HCT116 (cell line): ENCODE data around the gene SLC39A12.

Experiments
- ATF3 ChIP-seq: IDR thresholded peaks from 2 replicates; pipeline ENCODE4 v1.6.1; 2012
- CEBPB ChIP-seq: IDR thresholded peaks from 2 replicates; pipeline ENCODE4 v1.6.1; 2012; ENCODE audit warnings: low read depth
- CTCF ChIP-seq, 3 experiments: fragments of 200-600 bp in 1 of 3; sonication (generic) in 1 of 3; IDR thresholded peaks in 2 of 3; conservative IDR thresholded peaks in 1 of 3; 2 replicates each; pipeline ENCODE4 v1.5.1; 2012 to 2017; ENCODE audit warnings: low read depth in 2 of 3, low read length in 2 of 3, antibody characterized with exemption in 1 of 3, borderline replicate concordance in 1 of 3, control low read depth in 1 of 3, mild to moderate bottlenecking in 1 of 3, mixed read lengths in 1 of 3, mixed run types in 1 of 3, moderate library complexity in 1 of 3; ENCODE audit not compliant: insufficient read depth in 1 of 3
- EZH2 ChIP-seq: fragments of 200-600 bp; sonication (generic); IDR thresholded peaks from 2 replicates; pipeline ENCODE4 v1.6.1; 2017; ENCODE audit warnings: antibody characterized with exemption, mixed run types
- EZH2phosphoT487 ChIP-seq: fragments of 200-600 bp; IDR thresholded peaks from 2 replicates; pipeline ENCODE4 v1.6.1; 2018; ENCODE audit warnings: antibody characterized with exemption, borderline replicate concordance
- MAX ChIP-seq: IDR thresholded peaks from 2 replicates; pipeline ENCODE4 v1.6.1; 2012
- POLR2A ChIP-seq: IDR thresholded peaks from 2 replicates; pipeline ENCODE4 v1.7.0; 2011; ENCODE audit warnings: borderline replicate concordance; ENCODE audit not compliant: insufficient read depth, insufficient read length; ENCODE audit errors: extremely low read depth
- RAD21 ChIP-seq: IDR thresholded peaks from 2 replicates; pipeline ENCODE4 v1.6.1; 2012; ENCODE audit warnings: low read depth, mild to moderate bottlenecking
- SIN3A ChIP-seq: IDR thresholded peaks from 2 replicates; pipeline ENCODE4 v1.6.1; 2012; ENCODE audit warnings: low read depth
- YY1 ChIP-seq: IDR thresholded peaks from 2 replicates; pipeline ENCODE4 v1.6.1; 2011; ENCODE audit warnings: low read length, low read depth, moderate library complexity, mild to moderate bottlenecking; ENCODE audit not compliant: insufficient replicate concordance; ENCODE audit errors: extremely low read depth

- no peak for TF ChIP-seq CTCF (IDR thresholded peaks at IDR 0.05 in 2 of 3, conservative IDR thresholded peaks at IDR 0.05 in 1 of 3; ENCODE audit: borderline replicate concordance in 1 of 3, insufficient read depth in 1 of 3, low read depth in 2 of 3, low read length in 2 of 3)
- TF ChIP-seq POLR2A: no peak
- no peak for TF ChIP-seq ATF3
- no peak for TF ChIP-seq MAX
- TF ChIP-seq CEBPB: no peak
- no peak for TF ChIP-seq EZH2
- no peak for TF ChIP-seq YY1
- no peak for TF ChIP-seq SIN3A
- TF ChIP-seq RAD21: no peak
- no peak for TF ChIP-seq EZH2phosphoT487
Observed at GRCh38 chr10:17993361-17993760, 41.6 kb downstream of the SLC39A12 start.
